HL-60 (cell line): ENCODE measurements around the gene HTRA1.

ENCODE experiments used
- CTCF ChIP-seq: IDR thresholded peaks from one replicate; pipeline ENCODE4 v1.5.1; 2011; ENCODE audit warnings: low read length, control low read depth, inconsistent platforms; ENCODE audit not compliant: insufficient read depth
- GABPA ChIP-seq: IDR thresholded peaks from 2 replicates; pipeline ENCODE4 v1.6.1; 2012; ENCODE audit warnings: low read depth
- POLR2AphosphoS5 ChIP-seq: IDR thresholded peaks from 2 replicates; pipeline ENCODE4 v1.6.1; 2012; ENCODE audit warnings: low read depth
- REST ChIP-seq: IDR thresholded peaks from 2 replicates; pipeline ENCODE4 v1.6.1; 2012; ENCODE audit warnings: low read depth; ENCODE audit not compliant: insufficient replicate concordance
- SPI1 ChIP-seq: IDR thresholded peaks from 2 replicates; pipeline ENCODE4 v1.6.1; 2012; ENCODE audit warnings: low read depth, mild to moderate bottlenecking, borderline replicate concordance

DNA sequence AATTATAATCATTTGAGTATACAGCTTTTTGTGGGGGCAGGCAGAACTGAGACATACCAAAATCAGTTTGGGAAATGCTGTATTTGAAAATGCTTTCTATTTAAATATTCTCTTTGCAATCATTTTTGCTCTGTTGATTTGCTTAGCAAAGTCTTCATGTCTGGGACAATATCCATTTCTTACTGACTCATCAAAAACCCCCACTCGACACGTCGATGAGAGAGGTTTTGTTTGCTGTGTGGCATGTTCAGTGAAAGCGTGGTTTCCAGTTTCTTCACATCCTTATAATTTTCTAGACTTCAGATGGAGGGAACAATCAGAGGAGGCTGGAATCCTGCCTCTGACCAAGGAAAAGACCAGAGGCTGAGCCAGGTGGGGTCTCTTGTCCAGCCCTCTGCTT, 28.9 kb downstream of the HTRA1 start:
- TF ChIP-seq CTCF (no peak), POLR2AphosphoS5 (no peak), GABPA (no peak), REST (no peak), SPI1 (no peak)
